ENCODE measurements around the gene EIF3B. TPM values are rescaled to one million over a fixed set of nuclear protein-coding genes. Genes with fewer than 3 reads are reported as not detected.
"Not testable (repeated sequence)": the region's sequence is repeated elsewhere in the genome, so short reads cannot be mapped to it uniquely, and the experiment has no call there.

Gene EIF3B
- polyA plus RNA-seq, 3 donors = 153 to 173 (median 163) TPM

DNA sequence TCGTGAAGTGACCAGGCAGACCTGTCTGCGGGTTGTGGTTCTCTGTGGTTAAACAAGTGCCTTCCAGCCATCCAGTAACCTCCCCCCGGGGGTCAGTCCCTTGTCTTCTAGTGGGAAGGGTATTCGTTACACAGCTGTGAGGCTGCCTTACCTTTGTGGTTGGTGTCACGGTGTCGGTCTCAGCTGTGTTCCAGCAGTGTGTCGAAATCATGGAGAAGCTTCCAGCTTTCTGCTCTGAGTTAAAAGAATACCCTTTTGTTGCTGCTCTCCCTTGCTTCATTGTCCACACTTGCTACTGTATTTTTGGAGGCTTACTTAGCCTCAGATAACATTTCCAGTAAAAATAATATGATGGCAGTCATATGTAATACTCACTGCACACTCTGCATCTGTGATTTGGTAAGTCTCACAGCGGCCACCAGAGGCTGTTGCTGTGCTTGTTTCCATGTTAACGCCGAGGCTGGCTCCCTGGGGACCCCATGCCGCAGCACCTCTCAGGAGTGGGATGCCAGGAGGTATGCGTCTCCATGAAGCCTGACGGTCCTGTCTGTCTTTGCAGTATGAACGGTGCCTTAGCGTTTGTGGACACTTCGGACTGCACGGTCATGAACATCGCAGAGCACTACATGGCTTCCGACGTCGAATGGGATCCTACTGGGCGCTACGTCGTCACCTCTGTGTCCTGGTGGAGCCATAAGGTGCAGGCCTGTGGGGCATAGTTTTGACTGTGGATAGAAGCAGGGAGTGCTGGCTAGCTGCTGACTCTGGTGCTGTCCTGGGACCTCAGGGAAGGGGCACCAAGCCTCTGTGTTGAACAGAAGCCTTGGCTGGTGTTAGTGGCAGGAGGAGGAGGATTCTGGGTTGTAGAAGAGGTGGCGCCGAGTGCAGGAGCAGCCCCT, 20.5 kb downstream of the EIF3B start:
- no peak for DNase-seq (ENCODE audit: low read depth in 3 of 3, low spot score in 2 of 3)

DNA sequence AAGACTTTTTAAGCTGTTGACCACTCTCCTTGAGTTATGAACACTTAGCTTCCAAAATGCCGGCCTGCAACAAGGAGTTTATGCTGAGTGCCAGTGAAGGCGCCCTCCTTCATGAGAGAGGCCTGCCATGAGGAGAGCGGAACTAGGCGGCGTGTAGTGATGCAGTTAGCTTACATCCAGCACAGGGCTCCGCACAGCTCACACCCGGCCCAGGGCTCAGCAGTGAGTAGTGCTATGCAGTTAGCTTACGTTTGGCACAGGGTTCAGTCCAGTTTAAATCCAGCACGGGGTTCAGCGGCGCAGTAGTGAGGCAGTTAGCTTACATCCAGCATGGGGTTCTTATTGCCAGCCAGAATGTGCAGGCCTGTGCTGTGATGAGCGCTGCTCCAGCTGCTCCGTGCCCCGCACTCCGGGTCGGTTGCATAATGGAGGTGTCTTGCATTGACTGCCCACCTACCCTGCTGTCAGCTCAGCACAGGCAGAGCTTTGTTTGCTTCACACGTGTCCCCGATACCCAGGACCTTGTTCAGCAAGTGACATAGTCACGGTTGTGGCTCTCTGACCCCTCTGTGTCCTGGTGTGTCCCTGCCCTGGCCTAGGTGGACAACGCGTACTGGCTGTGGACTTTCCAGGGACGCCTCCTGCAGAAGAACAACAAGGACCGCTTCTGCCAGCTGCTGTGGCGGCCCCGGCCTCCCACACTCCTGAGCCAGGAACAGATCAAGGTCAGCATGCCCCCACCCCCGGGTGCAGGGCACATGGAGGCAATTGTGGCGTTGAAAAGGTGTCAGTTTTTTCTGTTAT, 21.9 kb downstream of the EIF3B start:
- DNase-seq (ENCODE audit: low read depth in 3 of 3, low spot score in 2 of 3) = no peak

DNA sequence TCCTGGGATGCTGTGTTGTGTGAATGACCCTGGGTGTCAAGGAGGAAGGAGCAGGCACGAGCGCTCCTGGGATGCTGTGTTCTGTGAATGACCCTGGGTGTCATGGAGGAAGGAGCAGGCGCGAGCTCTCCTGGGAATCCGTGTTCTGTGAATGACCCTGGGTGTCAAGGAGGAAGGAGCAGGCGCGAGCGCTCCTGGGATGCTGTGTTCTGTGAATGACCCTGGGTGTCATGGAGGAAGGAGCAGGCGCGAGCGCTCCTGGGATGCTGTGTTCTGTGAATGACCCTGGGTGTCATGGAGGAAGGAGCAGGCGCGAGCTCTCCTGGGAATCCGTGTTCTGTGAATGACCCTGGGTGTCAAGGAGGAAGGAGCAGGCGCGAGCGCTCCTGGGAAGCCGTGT, 22.9 kb downstream of the EIF3B start:
- not testable (repeated sequence) for DNase-seq (ENCODE audit: low read depth in 3 of 3, low spot score in 2 of 3)

DNA sequence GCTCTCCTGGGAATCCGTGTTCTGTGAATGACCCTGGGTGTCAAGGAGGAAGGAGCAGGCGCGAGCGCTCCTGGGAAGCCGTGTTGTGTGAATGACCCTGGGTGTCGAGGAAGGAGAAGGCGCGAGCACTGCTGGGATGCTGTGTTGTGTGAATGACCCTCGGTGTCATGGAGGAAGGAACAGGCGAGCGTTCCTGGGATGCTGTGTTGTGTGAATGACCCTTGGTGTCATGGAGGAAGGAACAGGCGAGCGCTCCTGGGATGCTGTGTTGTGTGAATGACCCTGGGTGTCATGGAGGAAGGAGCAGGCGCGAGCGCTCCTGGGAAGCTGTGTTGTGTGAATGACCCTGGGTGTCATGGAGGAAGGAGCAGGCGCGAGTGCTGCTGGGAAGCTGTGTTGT, 23.5 kb downstream of the EIF3B start:
- not testable (repeated sequence) for DNase-seq (ENCODE audit: low read depth in 3 of 3, low spot score in 2 of 3)

DNA sequence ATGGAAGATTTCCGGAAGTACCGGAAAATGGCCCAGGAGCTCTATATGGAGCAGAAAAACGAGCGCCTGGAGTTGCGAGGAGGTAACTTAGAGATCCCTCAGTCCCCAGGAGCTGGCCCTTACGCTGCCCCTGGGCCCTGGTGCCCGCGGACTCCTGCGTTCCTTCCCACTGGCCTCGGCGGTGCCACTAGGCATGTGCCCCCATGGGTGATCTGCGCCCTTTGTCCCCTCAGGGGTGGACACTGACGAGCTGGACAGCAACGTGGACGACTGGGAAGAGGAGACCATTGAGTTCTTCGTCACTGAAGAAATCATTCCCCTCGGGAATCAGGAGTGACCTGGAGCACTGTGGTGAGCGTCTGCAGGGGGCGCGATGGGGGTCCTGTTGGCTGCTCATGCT, 24.5 kb downstream of the EIF3B start:
- DNase-seq (ENCODE audit: low read depth in 3 of 3, low spot score in 2 of 3) = no peak

DNA sequence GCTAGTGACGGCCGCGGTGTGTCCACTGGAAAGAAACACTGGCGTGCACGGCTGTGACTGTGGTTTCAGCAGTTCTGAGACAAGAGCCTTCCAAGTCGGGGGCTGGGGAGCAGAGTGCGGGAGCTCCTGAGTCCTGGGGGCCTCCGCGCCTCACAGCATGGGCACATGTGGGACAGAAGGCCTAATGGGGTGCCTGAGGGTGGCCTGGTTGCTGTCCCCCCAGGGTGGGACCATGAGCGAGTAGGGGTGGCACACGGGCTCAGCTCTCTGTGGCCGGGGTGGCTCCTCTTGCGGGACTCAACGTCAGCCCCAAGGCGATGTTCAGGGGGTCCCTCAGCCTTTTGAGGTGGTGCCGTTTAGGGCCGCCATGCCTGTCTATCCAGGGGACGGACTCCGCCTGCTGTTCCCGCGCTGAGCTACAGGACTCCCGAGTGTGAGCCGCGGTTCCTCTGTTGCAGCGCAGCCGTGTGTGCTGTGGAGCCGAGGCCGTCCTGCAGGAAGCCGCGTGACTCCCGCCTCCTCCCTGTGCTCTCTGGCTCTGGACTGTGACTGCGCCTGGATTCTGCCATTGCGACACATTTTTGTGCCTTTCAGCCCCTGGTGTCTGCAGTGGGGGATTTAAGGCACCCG, 25.3 kb downstream of the EIF3B start:
- DNase-seq (ENCODE audit: low read depth in 3 of 3, low spot score in 2 of 3) = no peak

DNA sequence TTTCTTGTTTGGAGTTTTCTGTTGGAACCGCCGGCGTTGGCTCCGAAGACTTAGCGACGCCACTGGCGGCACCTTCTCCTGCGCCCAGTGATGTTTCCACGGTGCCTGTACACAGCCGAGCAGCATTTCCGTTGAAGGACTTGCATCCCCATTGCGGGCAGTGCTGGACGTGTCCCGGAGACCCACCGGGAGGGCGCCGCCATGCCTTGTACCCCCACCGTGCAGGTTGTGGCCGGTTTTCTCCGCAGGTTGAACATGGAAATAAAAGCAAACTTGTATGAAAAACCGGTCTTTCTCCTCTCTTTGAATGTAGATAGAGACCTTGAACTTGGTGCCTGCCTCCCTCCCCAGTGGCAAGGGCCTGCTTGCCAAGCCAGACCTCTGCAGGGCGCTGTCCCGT, 25.8 kb downstream of the EIF3B start:
- DNase-seq (ENCODE audit: low read depth in 3 of 3, low spot score in 2 of 3) = no peak

DNA sequence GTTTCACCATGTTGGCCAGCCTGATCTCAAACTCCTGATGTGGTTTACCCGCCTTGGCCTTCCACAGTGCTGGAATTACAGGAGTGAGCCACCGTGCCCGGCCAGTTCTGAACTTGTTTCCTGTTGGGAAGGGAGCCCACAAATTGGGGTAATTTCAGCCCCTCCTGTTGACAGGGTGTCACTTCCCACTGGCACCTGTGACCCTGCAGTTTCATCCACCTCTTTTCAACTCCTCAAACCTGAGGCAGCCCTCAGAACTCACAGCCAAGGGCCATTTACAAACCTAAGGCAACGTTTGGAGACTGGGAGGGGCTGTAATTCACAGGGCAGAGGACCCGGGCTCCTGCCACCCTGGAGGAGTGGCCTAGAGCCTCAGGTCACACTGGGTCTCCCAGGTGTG, 26.6 kb downstream of the EIF3B start:
- DNase-seq (ENCODE audit: low read depth in 3 of 3, low spot score in 2 of 3) = no peak

DNA sequence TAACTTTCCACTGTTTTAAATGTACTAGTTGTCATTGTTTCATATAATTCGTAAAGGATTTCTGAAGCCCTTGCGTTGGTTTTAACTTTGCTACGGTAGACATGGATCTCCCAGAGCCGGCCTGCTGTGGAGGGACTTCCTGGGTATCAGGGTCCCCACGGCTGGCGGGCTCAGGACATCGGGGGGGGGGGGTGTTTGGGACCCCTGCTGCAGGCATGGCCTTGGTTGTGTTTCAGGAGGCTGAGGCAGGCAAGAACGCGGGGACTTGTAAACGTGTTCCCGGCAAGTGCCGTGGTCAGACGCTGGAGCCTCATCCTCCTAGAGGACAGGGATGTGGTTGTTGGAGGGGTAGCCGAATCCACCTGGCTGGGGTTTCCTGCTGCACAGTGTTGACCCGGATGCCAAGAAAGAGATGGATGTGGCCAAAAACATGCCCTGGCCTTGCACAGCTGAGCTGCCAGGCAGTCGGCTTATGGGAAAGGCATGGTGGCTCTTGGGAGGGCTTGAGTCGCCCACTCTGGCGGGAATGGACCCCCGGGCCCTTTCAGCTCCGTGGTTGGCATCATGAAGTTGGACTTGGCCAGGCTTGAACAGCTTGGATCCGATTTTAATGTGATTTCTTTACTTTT, 27.4 kb downstream of the EIF3B start:
- DNase-seq (ENCODE audit: low read depth in 3 of 3, low spot score in 2 of 3) = no peak

DNA sequence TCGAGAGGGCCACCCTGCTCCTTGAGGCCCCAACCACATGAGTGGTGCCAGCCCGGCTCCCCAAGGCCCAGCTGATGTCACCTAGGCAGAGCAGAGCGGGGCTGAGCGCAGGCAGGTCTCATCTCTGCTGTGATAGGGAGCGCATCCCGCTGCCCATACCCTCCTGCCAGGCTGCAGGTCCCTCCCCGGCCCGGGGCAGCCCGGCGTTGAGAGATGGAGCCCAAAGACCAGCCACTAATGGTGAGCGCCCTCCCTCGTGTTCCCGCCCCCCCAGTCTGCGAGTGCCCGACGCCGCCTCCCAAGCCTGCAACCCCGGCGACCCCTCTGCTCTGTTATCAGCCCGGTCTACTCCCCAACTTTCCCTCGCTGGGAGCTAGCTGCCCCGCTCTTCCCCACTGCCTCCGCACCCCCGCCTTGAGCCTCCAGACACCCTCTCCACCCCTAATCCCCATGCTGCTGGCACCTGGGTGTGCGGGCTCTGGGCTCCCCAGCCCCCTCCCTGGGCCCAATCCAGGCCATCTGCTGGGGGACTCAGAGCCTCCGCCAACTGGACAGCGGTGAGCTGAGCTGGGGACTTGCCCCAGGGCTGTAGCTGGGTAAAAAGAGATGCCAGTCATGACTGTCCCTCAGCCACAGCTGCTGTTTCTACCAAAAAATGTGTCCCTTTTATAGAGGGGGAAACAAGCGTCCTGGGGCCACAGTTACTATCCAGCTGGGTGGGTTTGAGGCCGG, 29.1 kb downstream of the EIF3B start:
- DNase-seq (ENCODE audit: low read depth in 3 of 3, low spot score in 2 of 3) = no peak

DNA sequence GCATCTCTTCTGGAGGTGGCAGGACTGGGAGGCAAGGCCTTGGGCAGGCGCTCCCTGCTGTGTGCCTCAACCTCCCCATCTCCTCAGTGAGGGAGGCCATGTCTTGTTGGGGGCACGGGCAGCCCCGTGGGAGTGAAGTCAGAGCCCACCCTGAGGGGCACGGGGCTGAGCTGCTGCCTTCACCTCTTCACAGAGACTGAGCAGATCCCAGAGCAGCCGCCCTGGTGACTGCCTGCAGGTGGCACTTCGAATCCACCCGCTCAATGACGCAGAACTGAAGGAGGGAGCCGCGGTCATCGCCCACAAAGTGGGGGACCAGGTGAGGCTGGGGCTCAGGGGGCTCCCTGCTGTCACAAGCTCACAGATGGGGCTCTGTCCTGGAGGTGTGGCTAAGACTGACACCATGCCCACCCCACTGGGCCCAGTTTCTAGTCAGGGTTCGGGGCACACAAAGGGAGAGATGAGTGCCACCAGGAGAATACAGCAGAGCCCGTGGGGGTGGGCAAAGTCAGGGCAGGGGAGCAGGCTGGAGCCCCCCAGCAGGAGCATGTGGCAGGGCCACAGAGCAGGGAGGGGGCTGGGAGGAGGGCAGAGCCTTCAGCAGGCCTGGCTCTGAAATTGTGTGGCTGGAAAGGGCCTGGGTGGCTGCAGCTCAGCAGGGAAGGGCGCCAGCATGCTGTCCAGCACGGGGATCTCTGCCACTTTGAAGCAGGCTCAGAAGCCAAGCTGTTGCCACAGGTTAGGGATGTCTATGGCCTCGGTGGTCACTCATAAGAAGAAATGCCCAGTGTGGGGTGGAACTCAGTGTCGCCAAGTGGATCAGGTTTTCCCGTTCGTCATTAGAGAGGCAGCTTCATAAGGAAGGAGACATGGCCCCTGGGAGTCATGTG, 30.0 kb downstream of the EIF3B start:
- DNase-seq (ENCODE audit: low read depth in 3 of 3, low spot score in 2 of 3) = no peak

DNA sequence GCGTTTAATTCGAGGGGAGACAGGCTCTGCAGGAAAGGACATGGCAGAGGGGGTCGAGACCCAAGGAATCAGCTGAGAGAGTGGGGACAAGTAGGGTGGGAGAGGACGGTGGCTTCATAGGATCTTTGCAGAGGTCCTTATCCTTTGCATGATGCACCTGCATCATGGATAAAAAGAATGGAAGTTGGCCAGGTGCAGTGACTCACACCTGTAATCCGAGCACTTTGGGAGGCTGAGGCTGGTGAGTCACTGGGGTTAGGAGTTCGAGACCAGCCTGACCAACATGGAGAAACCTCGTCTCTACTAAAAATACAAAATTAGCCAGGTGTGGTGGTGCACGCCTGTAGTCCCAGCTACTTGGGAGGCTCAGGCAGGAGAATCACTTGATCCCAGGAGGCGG, 31.5 kb downstream of the EIF3B start:
- not testable (repeated sequence) for DNase-seq (ENCODE audit: low read depth in 3 of 3, low spot score in 2 of 3)

DNA sequence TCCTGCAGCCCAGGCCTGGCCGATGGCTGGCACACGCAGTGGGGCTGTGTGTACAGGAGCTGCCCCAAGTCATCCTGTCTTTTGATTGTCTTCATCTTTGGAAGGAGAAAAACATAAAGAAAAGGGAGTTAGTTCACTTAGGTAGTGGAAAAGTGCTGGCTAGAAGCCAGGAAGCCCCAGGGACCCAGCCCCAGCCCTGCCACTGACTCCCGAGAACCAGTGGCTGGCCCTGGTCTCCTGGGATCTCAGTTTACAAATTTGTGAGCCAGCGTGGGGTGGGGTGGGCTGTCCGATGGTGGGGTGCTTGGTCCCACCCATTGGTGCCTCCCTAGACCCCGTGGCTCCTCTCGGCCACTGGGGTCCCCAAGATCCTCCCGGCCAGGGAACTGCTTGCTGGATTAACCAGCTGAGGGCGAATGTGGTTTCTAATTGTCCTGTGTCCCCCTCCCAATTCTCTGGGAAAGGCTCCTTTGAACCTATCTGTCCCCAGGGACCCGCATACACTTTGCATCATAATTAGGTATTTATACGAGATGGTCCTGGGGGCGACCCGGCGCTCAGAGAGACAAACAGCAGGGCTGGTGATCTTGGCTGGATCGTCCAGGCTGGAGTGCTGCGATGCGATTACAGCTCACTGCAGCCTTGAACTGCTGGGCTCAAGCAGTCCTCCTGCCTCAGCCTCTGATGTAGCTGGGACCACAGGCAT, 32.5 kb downstream of the EIF3B start:
- no peak for DNase-seq (ENCODE audit: low read depth in 3 of 3, low spot score in 2 of 3)

DNA sequence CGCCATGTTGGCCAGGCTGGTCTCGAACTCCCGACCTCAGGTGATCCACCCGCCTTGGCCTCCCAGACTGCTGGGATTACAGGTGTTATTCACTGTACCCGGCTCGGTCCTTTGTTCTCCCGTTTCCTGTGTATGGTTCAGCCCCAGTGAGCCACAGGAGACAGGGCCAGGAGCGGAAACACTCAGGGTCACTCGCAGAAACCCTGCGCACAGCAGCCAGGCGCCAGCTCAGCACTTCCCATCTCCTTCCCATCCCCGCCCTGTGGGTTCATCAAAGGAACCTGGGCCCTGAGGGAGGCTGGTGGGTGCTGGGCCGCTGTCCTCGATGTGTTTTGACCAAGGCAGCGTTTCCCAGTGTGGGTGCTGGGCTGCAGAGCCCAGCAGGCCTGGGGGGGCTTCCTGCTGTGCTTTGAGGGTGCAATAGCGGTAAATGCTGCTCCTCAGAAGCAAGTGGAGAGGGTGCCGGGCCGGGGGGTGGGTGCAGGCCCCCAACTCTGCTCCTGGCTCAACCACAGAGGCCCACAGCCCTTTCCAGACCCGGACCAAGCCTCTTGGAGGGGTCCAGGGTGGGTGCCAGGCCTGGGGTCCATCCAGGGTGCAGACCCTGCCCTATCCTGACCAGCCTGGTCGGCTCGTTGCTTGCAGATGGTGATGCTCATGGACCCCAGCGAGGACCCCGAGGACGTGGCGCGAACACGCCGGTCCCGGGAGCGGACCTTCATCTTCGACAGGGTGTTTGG, 33.4 kb downstream of the EIF3B start:
- no peak for DNase-seq (ENCODE audit: low read depth in 3 of 3, low spot score in 2 of 3)

DNA sequence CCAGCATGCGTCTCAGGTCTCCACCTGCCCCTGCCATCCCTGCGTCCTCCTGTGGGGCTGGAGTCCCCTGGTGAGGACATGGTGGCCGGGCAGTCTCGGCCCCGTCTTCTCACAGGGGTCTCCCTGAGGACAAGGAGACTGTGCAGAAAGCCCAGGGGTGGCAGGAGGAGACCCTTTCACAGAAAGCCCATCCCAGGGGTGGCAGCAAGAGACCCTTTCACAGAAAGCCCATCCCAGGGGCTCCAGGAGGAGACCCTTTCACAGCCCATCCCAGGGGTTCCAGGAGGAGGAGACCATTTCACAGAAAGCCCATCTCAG, 34.0 kb downstream of the EIF3B start:
- no peak for DNase-seq (ENCODE audit: low read depth in 3 of 3, low spot score in 2 of 3)

DNA sequence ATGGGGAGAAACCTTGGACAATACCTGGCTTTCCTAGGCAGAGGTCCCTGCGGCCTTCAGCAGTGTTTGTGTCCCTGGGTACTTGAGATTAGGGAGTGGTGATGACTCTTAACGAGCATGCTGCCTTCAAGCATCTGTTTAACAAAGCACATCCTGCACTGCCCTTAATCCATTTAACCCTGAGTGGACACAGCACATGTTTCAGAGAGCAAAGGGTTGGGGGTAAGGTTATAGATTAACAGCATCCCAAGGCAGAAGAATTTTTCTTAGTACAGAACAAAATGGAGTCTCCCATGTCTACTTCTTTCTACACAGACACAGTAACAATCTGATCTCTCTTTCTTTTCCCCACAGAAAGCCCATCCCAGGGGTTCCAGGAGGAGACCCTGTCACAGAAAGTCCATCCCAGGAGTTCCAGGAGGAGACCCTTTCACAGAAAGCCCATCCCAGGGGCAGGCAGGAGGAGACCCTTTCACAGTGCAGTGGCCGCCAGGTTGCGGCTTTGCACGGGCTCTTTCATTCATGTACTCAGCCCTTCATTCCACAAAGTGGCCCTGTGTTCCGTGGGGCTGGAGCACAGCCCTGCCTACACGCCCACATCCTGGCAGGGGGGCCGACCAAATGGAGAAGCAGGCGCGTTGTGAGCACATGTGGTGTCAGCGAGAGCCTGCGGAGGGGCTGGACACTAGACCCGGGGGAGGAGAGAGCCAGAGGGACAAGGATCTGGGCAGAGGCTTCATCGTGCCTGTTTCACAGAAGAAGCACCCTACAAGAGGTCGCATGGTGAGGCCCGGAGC, 35.6 kb downstream of the EIF3B start:
- not testable (repeated sequence) for DNase-seq (ENCODE audit: low read depth in 3 of 3, low spot score in 2 of 3)

DNA sequence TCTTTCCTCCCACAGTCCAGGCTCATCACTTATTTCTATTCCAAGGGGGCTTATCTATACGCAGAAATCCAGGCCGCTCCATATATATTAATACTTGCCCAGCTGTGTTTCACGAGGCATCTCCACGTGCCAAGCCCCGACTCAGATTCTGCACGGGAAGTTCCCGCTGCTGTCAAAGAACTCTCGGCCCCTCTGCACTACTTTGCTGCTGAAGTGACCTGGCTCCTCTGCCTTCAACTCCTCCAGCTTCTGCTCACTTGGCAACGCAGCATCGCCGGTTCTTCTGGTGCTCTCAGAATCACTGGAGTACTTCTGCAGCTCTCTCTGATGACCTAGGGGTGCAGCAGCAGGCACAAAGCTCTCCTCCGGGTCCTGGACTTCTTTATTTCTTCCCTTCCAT, 39.1 kb downstream of the EIF3B start:
- no peak for DNase-seq (ENCODE audit: low read depth in 3 of 3, low spot score in 2 of 3)
